HEK293 (cell line): Measurements from ENCODE around the gene DCLK3.

ENCODE experiments used
- CTCF ChIA-PET: fragments of 350-600 bp; formaldehyde crosslinking; extraction: SDS; loops from one replicate; lab custom pipeline; 2021; ENCODE audit warnings: antibody characterized with exemption; lab: Yijun Ruan, JAX
- POLR2A ChIA-PET: fragments of 300-600 bp; formaldehyde crosslinking; extraction: SDS; loops from one replicate; lab custom pipeline; 2020; ENCODE audit warnings: antibody characterized with exemption, inconsistent platforms; lab: Yijun Ruan, JAX
- H3K27ac ChIP-seq: fragments of 200-500 bp; sonication (Bioruptor generic); 2 replicates; pipeline ENCODE4 v1.5.1; 2014; ENCODE audit warnings: low read depth, low read length, control low read depth, inconsistent platforms; ENCODE audit errors: extremely low read depth
- H3K36me3 ChIP-seq, 2 experiments: fragments of 200-500 bp in 1 of 2; sonication (Bioruptor generic) in 1 of 2; 1 replicate in 1 of 2; 2 replicates in 1 of 2; pipeline ENCODE4 v1.5.1; 2014 to 2017; ENCODE audit warnings: inconsistent platforms in 2 of 2, low read length in 2 of 2; ENCODE audit not compliant: control insufficient read depth in 2 of 2, insufficient read depth in 1 of 2
- H3K4me1 ChIP-seq: fragments of 200-500 bp; sonication (Bioruptor generic); 2 replicates; pipeline ENCODE4 v1.5.1; 2014; ENCODE audit warnings: mild to moderate bottlenecking, low read length, inconsistent platforms; ENCODE audit not compliant: control insufficient read depth, insufficient read depth
- H3K4me3 ChIP-seq: 2 replicates; pipeline ENCODE4 v1.5.1; 2011; ENCODE audit warnings: low read depth, mild to moderate bottlenecking, control low read depth, low read length, moderate library complexity
- H3K9me3 ChIP-seq: fragments of 200-500 bp; sonication (Bioruptor generic); 2 replicates; pipeline ENCODE4 v1.5.1; 2014; ENCODE audit warnings: low read depth, low read length, inconsistent platforms; ENCODE audit not compliant: control insufficient read depth, insufficient read depth
- FEZF1 ChIP-seq: fragments of 450-650 bp; formaldehyde crosslinking; IDR thresholded peaks from 2 replicates; pipeline ENCODE4 v1.5.1; 2016; ENCODE audit warnings: missing biosample characterization, missing genetic modification characterization
- KLF7 ChIP-seq: fragments of 450-650 bp; formaldehyde crosslinking; IDR thresholded peaks from 2 replicates; pipeline ENCODE4 v1.5.1; 2016; ENCODE audit warnings: missing biosample characterization, missing genetic modification characterization, borderline replicate concordance
- REST ChIP-seq: fragments of 450-650 bp; formaldehyde crosslinking; IDR thresholded peaks from 2 replicates; pipeline ENCODE4 v1.5.1; 2016; ENCODE audit warnings: missing biosample characterization, missing genetic modification characterization
- SETDB1 ChIP-seq: IDR thresholded peaks from one replicate; pipeline ENCODE4 v1.6.1; 2017; ENCODE audit warnings: mild to moderate bottlenecking, low read length, moderate library complexity, mixed read lengths; ENCODE audit not compliant: insufficient read length
- SP3 ChIP-seq: fragments of 450-650 bp; formaldehyde crosslinking; IDR thresholded peaks from 2 replicates; pipeline ENCODE4 v1.5.1; 2016; ENCODE audit warnings: missing biosample characterization, missing genetic modification characterization
- ZFP37 ChIP-seq: fragments of 450-650 bp; formaldehyde crosslinking; IDR thresholded peaks from 2 replicates; pipeline ENCODE4 v1.5.1; 2016; ENCODE audit warnings: missing biosample characterization, missing genetic modification characterization
- ZNF138 ChIP-seq: fragments of 450-650 bp; formaldehyde crosslinking; IDR thresholded peaks from 2 replicates; pipeline ENCODE4 v1.5.1; 2016; ENCODE audit warnings: missing biosample characterization, missing genetic modification characterization, borderline replicate concordance
- ZNF214 ChIP-seq: fragments of 450-650 bp; formaldehyde crosslinking; IDR thresholded peaks from 2 replicates; pipeline ENCODE4 v1.5.1; 2017; ENCODE audit warnings: missing biosample characterization, mild to moderate bottlenecking, missing genetic modification characterization, borderline replicate concordance
- ZNF274 ChIP-seq, 2 experiments: fragments of 200-500 bp in 1 of 2; fragments of 450-650 bp in 1 of 2; sonication (Bioruptor generic) in 1 of 2; formaldehyde crosslinking in 1 of 2; IDR thresholded peaks; 2 replicates each; pipeline versions ENCODE4 v1.5.1 to v1.6.1; 2014 to 2016; ENCODE audit warnings: borderline replicate concordance in 1 of 2, inconsistent platforms in 1 of 2, low read length in 1 of 2, missing biosample characterization in 1 of 2, missing genetic modification characterization in 1 of 2
- ZNF324 ChIP-seq: fragments of 450-650 bp; formaldehyde crosslinking; IDR thresholded peaks from 2 replicates; pipeline ENCODE4 v1.5.1; 2016; ENCODE audit warnings: missing biosample characterization, missing genetic modification characterization
- ZNF362 ChIP-seq: fragments of 450-650 bp; formaldehyde crosslinking; IDR thresholded peaks from 2 replicates; pipeline ENCODE4 v1.5.1; 2016; ENCODE audit warnings: missing biosample characterization, missing genetic modification characterization
- ZNF585B ChIP-seq: fragments of 450-650 bp; formaldehyde crosslinking; IDR thresholded peaks from 2 replicates; pipeline ENCODE4 v1.5.1; 2016; ENCODE audit warnings: missing biosample characterization, missing genetic modification characterization
- ZNF600 ChIP-seq: fragments of 450-650 bp; formaldehyde crosslinking; IDR thresholded peaks from 2 replicates; pipeline ENCODE4 v1.5.1; 2016; ENCODE audit warnings: missing biosample characterization, missing genetic modification characterization
- ZNF704 ChIP-seq: fragments of 450-650 bp; formaldehyde crosslinking; IDR thresholded peaks from 2 replicates; pipeline ENCODE4 v1.5.1; 2016; ENCODE audit warnings: missing biosample characterization, missing genetic modification characterization
- ZNF830 ChIP-seq: fragments of 450-650 bp; IDR thresholded peaks from 2 replicates; pipeline ENCODE4 v1.5.0; 2018; ENCODE audit warnings: missing biosample characterization, missing genetic modification characterization, low read depth, mild to moderate bottlenecking, moderate library complexity
- ZSCAN16 ChIP-seq: fragments of 450-650 bp; formaldehyde crosslinking; IDR thresholded peaks from 2 replicates; pipeline ENCODE4 v1.5.1; 2016; ENCODE audit warnings: missing biosample characterization, missing genetic modification characterization

The DCLK3 gene

GRCh38 chr3:36663666-36664291 lies 100.6 kb downstream of the DCLK3 start (continued):
- TF ChIP-seq REST (tag by site-specific recombination) (no peak), ZNF362 (tag by site-specific recombination) (no peak)

- Histone ChIP-seq H3K9me3 (no peaks in the 10 kb centered on the region), H3K4me1 (no peaks in the 10 kb centered on the region), H3K27ac (no peak overlapping the region), H3K36me3 (no peaks in the 10 kb centered on the region), H3K4me3 (no peak overlapping the region)
- ChIA-PET CTCF (no interaction called here), POLR2A (no interaction called here)
- TF ChIP-seq ZNF704 (tag by site-specific recombination) (no peak), ZNF324 (tag by site-specific recombination) (no peak), ZNF214 (tag by site-specific recombination) (no peak), FEZF1 (tag by site-specific recombination) (no peak), ZNF274 (IDR thresholded peaks at IDR 0.05; ENCODE audit: low read length) (no peak), ZNF274 (tag by site-specific recombination; IDR thresholded peaks at IDR 0.05; ENCODE audit: borderline replicate concordance) (no peak), ZNF585B (tag by site-specific recombination) (no peak), ZNF138 (no peak), SETDB1 (no peak), ZNF830 (tag by site-specific recombination) (no peak), ZSCAN16 (tag by site-specific recombination) (no peak), ZFP37 (tag by site-specific recombination) (no peak), ZNF600 (tag by site-specific recombination) (no peak), KLF7 (tag by site-specific recombination) (no peak), SP3 (tag by site-specific recombination) (no peak)
Observed at GRCh38 chr3:36662626-36663025, 101.7 kb downstream of the DCLK3 start.
